Ovary (tissue), 9 donors: ENCODE measurements around the gene CDKN2B-AS1. TPM values are rescaled to one million over a fixed set of nuclear protein-coding genes. Genes with fewer than 3 reads are reported as not detected.
A peak's percentile ranks its signal among the peaks of the same experiment; 100 is the strongest.

Source experiments
- DNase-seq, 5 donors: peaks; one replicate each; pipeline ENCODE4 v3.0.0-alpha.2; 2019 to 2020
- H3K27ac ChIP-seq, 2 donors: fragments of 200-600 bp; one replicate each; pipeline versions ENCODE4 v1.5.1 to v1.8.0; 2019 to 2022
- H3K27me3 ChIP-seq: fragments of 200-600 bp; one replicate; pipeline ENCODE4 v1.8.0; 2022
- H3K36me3 ChIP-seq: fragments of 200-600 bp; sonication (generic); one replicate; pipeline ENCODE4 v1.5.1; 2019
- H3K4me1 ChIP-seq: one replicate; pipeline ENCODE4 v1.8.1; 2013; ENCODE audit warnings: mild to moderate bottlenecking, moderate library complexity; ENCODE audit not compliant: insufficient read depth
- H3K4me3 ChIP-seq: fragments of 200-600 bp; sonication (generic); one replicate; pipeline ENCODE4 v1.5.1; 2017
- H3K9me3 ChIP-seq, 2 donors: fragments of 200-600 bp in 1 of 2; sonication (generic) in 1 of 2; one replicate each; pipeline versions ENCODE4 v1.5.1 to v1.8.1; 2013 to 2019; ENCODE audit warnings: mild to moderate bottlenecking in 1 of 2, moderate library complexity in 1 of 2
- CTCF ChIP-seq, 3 donors: fragments of 450-650 bp in 2 of 3; fragments of 200-600 bp in 1 of 3; IDR thresholded peaks; one replicate each; pipeline versions ENCODE4 v1.5.1 to v1.8.0; 2016 to 2022; ENCODE audit warnings: antibody characterized with exemption in 3 of 3, mild to moderate bottlenecking in 1 of 3
- EP300 ChIP-seq: sonication (generic); formaldehyde crosslinking; IDR thresholded peaks from one replicate; pipeline ENCODE4 v1.6.1; 2017; ENCODE audit warnings: antibody characterized with exemption
- POLR2A ChIP-seq: fragments of 450-650 bp; IDR thresholded peaks from one replicate; pipeline ENCODE4 v1.6.1; 2017; ENCODE audit warnings: antibody characterized with exemption, mild to moderate bottlenecking, moderate library complexity
- WGBS, 3 donors: extraction: QIAGEN DNeasy Blood & Tissue Kit in 1 of 3; methylation state at CpG; one replicate each; pipeline versions ENCODE4 v1.1.5 to v1.1.7; 2013 to 2017; 5-methylcytosine and 5-hydroxymethylcytosine counted together
- intact Hi-C, 4 donors: fragments of 100-400 bp; cut with DNase I; formaldehyde crosslinking; loops; one replicate each; pipeline versions ENCODE4 v1.11.0 to v1.15.1; 2022 to 2023
- polyA plus RNA-seq, 2 donors: library from polyadenylated mRNA; stranded (reverse); fragments of 200-250 nt in 1 of 2; fragments of 350-450 nt in 1 of 2; fragmentation: Illumina TruSeq in 1 of 2; extraction: RNeasy Lipid Tissue Mini Kit (QIAGEN cat#74804) in 1 of 2; gene quantifications; one replicate each; pipeline ENCODE4 v1.2.3, GENCODE V29; 2013 to 2014
- total RNA-seq, 7 donors: library from RNA; depleted of rRNA in 2 of 7; stranded (reverse); fragments of >200 nt in 2 of 7; fragmentation: NEBNext Ultra II Directional in 3 of 7; extraction: Animal tissue kit (Norgen Biotek cat#: 25700) in 3 of 7; gene quantifications; one replicate each; pipeline versions ENCODE4 v1.1.0 to v1.2.4, GENCODE V29; 2016 to 2023
- donor health status: DM: no; HTN: no; CAD: no; lungs with moderate emphysema.
- donor health status: DM: no; HTN: no; CAD: no.
- donor health status: Bipolar disorder and iron deficiency.
- donor health status: DM: yes; HTN: yes; CAD: no.
- donor health status: DM: no; HTN: no; CAD: no.
- donor health status: DM: yes; HTN: yes; CAD: no.

CDKN2B-AS1 gene
- total and polyA plus RNA-seq, 9 donors, result 0.06 to 2.1 (median 0.58) TPM; not detected in 1

DNA sequence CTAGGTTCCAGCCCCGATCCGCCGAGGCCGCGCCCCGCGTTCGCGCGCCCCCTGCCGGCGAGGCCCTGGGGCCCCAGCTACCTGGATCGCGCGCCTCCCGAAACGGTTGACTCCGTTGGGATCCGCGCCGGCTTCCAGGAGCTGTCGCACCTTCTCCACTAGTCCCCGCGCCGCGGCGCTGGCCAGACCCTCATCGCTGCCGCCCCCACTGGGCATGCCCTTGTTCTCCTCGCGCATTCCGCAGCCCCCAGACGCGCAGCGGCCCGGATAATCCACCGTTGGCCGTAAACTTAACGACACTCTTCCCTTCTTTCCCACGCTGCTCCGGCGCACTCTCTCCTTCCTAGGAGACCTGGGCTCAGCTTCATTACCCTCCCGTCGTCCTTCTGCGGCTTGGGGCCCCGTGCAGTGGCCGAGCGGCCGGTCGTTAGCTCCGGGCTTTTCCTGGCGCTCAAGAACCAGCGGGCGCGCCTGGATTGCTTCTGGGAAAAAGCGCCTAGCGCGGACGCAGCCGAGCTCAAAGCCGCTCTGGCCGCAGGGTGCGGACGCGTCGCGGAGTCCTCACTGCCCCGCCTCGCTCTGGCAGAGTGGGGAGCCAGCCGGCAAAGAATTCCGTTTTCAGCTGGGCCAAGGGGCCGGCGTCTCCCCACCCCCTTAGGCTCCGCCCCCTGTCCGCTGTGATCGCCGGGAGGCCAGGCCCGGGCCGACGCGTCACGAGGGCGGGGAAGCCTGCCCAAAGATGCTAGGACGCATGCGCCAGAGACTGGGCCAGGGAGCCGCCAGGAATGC lies 14.3 kb downstream of the CDKN2B-AS1 start, which contains the start of gene CDKN2B:
CDKN2B (minus strand) TSS at position 589 of the 789 bp plus-strand sequence; CDS start at position 237, 352 bp downstream.
- Histone ChIP-seq H3K27me3 (no peaks in the 10 kb centered on the region), H3K9me3 (no peaks in the 10 kb centered on the region), H3K4me1 (peaks cover 4% of the 10 kb centered on the region), H3K27ac (peak within 1 kb of the TSS in 1 of 2 donors; percentile 39), H3K36me3 (no peaks in the 10 kb centered on the region), H3K4me3 (peak within 1 kb of the TSS; percentile 63)
- intact Hi-C loops, result no loop called here
- no peak for TF ChIP-seq EP300
- peak; percentile 10 for TF ChIP-seq POLR2A
- TF ChIP-seq CTCF (IDR thresholded peaks at IDR 0.05), result peak in 2 of 3 donors; percentile 35 to 54
- peak; percentile 91 to 97 (median 94) for DNase-seq
- WGBS, 3 donors, result 1 to 2% (median 1%) methylated on average over 83 to 86 of the region's 86 CpGs

DNA sequence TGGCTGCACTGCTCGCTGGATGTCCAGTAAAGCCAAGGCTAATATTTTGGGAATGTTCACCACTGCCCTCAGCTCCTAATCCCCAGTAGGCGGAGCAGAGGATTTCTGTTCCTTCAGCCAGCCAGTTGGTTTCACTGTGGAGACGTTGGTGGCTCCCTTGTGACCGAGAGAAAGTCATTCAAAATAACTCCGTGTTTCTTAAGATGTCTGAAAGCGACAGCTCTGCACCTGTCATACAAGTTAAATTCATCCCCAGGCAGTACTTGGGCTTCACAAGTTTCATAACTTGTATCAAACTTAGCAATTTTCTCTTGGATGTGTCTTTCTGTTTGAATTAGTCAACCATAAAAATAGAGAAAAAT lies 14.9 kb downstream of the CDKN2B-AS1 start:
- intact Hi-C loops, result no loop called here
- H3K4me1 ChIP-seq, result peaks cover 4% of the 10 kb centered on the region
- no peaks in the 10 kb centered on the region for H3K27me3 ChIP-seq
- 7 to 14% (median 7%) methylated on average over 6 of the region's 6 CpGs for WGBS, 3 donors
- peak overlapping the region; percentile 63 for H3K4me3 ChIP-seq
- DNase-seq, result no peak
- TF ChIP-seq CTCF (IDR thresholded peaks at IDR 0.05) (no peak), POLR2A (no peak), EP300 (no peak)
- no peaks in the 10 kb centered on the region for H3K9me3 ChIP-seq
- H3K36me3 ChIP-seq, result no peaks in the 10 kb centered on the region
- H3K27ac ChIP-seq, result no peak overlapping the region

DNA sequence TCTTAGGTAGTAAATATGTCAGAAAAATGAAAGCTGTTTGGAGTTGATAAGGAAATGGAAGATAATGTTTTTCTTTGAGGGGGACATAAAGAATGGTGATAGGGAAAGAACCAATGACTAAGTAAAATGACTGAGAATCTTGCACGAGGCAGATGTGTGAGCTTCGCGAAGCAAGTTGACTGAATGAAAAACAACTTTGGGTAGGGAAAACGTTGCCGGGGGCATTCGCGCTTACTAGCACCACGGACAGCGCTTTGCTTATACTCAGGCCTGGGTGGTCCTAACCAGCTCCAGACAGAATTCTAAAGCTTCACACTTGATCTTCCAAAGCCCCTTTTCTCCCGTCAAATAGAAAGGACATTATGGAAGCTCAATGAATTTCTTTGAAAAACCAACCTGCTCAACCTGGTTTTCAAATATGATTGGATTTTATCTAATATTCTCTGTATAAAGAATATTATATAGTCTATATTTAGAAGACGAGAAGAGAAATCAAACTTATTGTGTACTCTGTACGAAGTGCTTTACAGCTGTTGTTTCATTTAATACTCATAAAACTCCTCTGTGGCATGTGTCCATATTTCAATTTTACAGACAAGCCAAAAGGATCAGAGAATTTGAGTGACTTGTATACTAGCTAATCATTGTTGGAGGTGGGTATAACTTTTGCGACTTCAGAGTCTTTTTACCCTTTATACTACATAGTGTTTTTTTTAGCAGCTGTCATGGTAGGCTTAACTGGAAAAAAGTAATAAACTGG lies 16.5 kb downstream of the CDKN2B-AS1 start:
- Histone ChIP-seq H3K27ac (no peak overlapping the region), H3K36me3 (no peaks in the 10 kb centered on the region), H3K27me3 (no peaks in the 10 kb centered on the region), H3K4me1 (peaks cover 4% of the 10 kb centered on the region), H3K4me3 (no peak overlapping the region), H3K9me3 (no peaks in the 10 kb centered on the region)
- TF ChIP-seq CTCF (IDR thresholded peaks at IDR 0.05), result no peak
- TF ChIP-seq EP300, result no peak
- TF ChIP-seq POLR2A, result no peak
- intact Hi-C loops, result no loop called here
- WGBS, 3 donors, result 18 to 21% (median 20%) methylated on average over 13 of the region's 13 CpGs
- DNase-seq, result peak in 2 of 5 donors; percentile 46 to 57

- Histone ChIP-seq H3K36me3 (no peaks in the 10 kb centered on the region), H3K4me1 (no peaks in the 10 kb centered on the region), H3K27me3 (no peaks in the 10 kb centered on the region), H3K4me3 (no peak overlapping the region), H3K27ac (no peak overlapping the region), H3K9me3 (no peaks in the 10 kb centered on the region)
- 95 to 96% (median 96%) methylated on average over 3 of the region's 3 CpGs for WGBS, 3 donors
- TF ChIP-seq POLR2A, result no peak
- no peak for TF ChIP-seq CTCF (IDR thresholded peaks at IDR 0.05)
- no peak for DNase-seq
- intact Hi-C loops, result no loop called here
Observed at GRCh38 chr9:22022396-22022795, 27.8 kb downstream of the CDKN2B-AS1 start.
